Keratinocyte (primary cell): ENCODE results near the gene TAF4B. TPM values are rescaled to one million over a fixed set of nuclear protein-coding genes. Genes with fewer than 3 reads are reported as not detected.
"Not testable (repeated sequence)": the region's sequence is repeated elsewhere in the genome, so short reads cannot be mapped to it uniquely, and the experiment has no call there.

Source experiments
- DNase-seq: peaks from one replicate; pipeline ENCODE4 v3.0.0-alpha.2; 2011; ENCODE audit warnings: low read depth, missing footprints, low spot score
- FAIRE-seq: peaks from 2 replicates; lab custom pipeline; 2011; peaks lifted over from hg19 to GRCh38; lab: Jason Lieb, UNC
- H2AFZ ChIP-seq: 2 replicates; pipeline ENCODE4 v1.6.0; 2012; ENCODE audit warnings: low read length, control low read depth, inconsistent platforms; ENCODE audit not compliant: control insufficient read depth
- H3K27ac ChIP-seq: 2 replicates; pipeline ENCODE4 v1.5.1; 2011; ENCODE audit warnings: low read length; ENCODE audit not compliant: control insufficient read depth, insufficient read depth
- H3K27me3 ChIP-seq: 3 replicates; pipeline ENCODE4 v1.6.0; 2011; ENCODE audit warnings: low read length; ENCODE audit not compliant: control insufficient read depth, insufficient read depth; ENCODE audit errors: extremely low read depth
- H3K36me3 ChIP-seq, 2 experiments: 2 replicates in 1 of 2; 3 replicates in 1 of 2; pipeline ENCODE4 v1.5.1; 2011; ENCODE audit warnings: low read length in 2 of 2, mild to moderate bottlenecking in 1 of 2; ENCODE audit not compliant: control insufficient read depth in 2 of 2, insufficient read depth in 2 of 2; ENCODE audit errors: extremely low read depth in 1 of 2
- H3K4me1 ChIP-seq: 3 replicates; pipeline ENCODE4 v1.5.1; 2011; ENCODE audit warnings: low read length; ENCODE audit not compliant: control insufficient read depth, insufficient read depth; ENCODE audit errors: extremely low read depth
- H3K4me2 ChIP-seq: 3 replicates; pipeline ENCODE4 v1.6.0; 2011; ENCODE audit warnings: low read depth, low read length; ENCODE audit not compliant: control insufficient read depth, insufficient read depth; ENCODE audit errors: extremely low read depth
- H3K4me3 ChIP-seq, 3 experiments: fragments of 200-600 bp in 1 of 3; sonication (generic) in 1 of 3; 2 replicates in 2 of 3; 3 replicates in 1 of 3; pipeline ENCODE4 v1.5.1; 2011 to 2016; ENCODE audit warnings: low read length in 3 of 3, mild to moderate bottlenecking in 3 of 3, control low read depth in 2 of 3, inconsistent platforms in 1 of 3, low read depth in 1 of 3, mixed read lengths in 1 of 3, mixed run types in 1 of 3, moderate library complexity in 1 of 3; ENCODE audit not compliant: control insufficient read depth in 2 of 3, insufficient read depth in 2 of 3; ENCODE audit errors: extremely low read depth in 1 of 3
- H3K79me2 ChIP-seq: 2 replicates; pipeline ENCODE4 v1.6.0; 2012; ENCODE audit warnings: low read length; ENCODE audit not compliant: control insufficient read depth, insufficient read depth
- H3K9ac ChIP-seq: 3 replicates; pipeline ENCODE4 v1.6.0; 2011; ENCODE audit warnings: low read length; ENCODE audit not compliant: control insufficient read depth, insufficient read depth; ENCODE audit errors: extremely low read depth
- H3K9me1 ChIP-seq: 3 replicates; pipeline ENCODE4 v1.6.0; 2011; ENCODE audit warnings: low read length; ENCODE audit not compliant: control insufficient read depth, insufficient read depth; ENCODE audit errors: extremely low read depth
- H3K9me3 ChIP-seq: 2 replicates; pipeline ENCODE4 v1.5.1; 2012; ENCODE audit warnings: low read depth, low read length; ENCODE audit not compliant: control insufficient read depth
- H4K20me1 ChIP-seq: 3 replicates; pipeline ENCODE4 v1.6.0; 2011; ENCODE audit warnings: low read length; ENCODE audit not compliant: control insufficient read depth, insufficient read depth; ENCODE audit errors: extremely low read depth
- CTCF ChIP-seq, 3 experiments: IDR thresholded peaks in 1 of 3; conservative IDR thresholded peaks in 1 of 3; optimal IDR thresholded peaks in 1 of 3; 2 replicates in 2 of 3; 3 replicates in 1 of 3; pipeline versions ENCODE3 to v1.5.1; 2011; ENCODE audit warnings: low read length in 3 of 3, mild to moderate bottlenecking in 3 of 3, moderate library complexity in 2 of 3, control low read depth in 1 of 3, inconsistent platforms in 1 of 3; ENCODE audit not compliant: insufficient read depth in 2 of 3; ENCODE audit errors: extremely low read depth in 1 of 3
- EZH2 ChIP-seq: IDR thresholded peaks from one replicate; pipeline ENCODE4 v1.6.1; 2012; ENCODE audit warnings: inconsistent platforms, mild to moderate bottlenecking, low read length, moderate library complexity
- dilution Hi-C: fragments of 300-500 bp; cut with MboI; formaldehyde crosslinking; loops from one replicate; pipeline ENCODE4 v1.7.0; 2020; ENCODE audit warnings: low sequenced_read_pairs; ENCODE audit not compliant: extremely low pct_ligation_motif_present
- polyA plus RNA-seq, 5 experiments: library from polyadenylated mRNA; depleted of rRNA in 3 of 5; stranded (reverse) in 3 of 5; stranded (forward) in 1 of 5; unstranded in 1 of 5; fragments of >200 nt; gene quantifications; 1 replicate in 1 of 5; 2 replicates in 3 of 5; 3 replicates in 1 of 5; pipeline versions ENCODE4 v1.2.1 to v1.2.3, GENCODE V29; 2011 to 2012; ENCODE audit warnings: missing spikeins in 2 of 5, low read depth in 1 of 5, low replicate concordance in 1 of 5

TAF4B gene
- polyA plus RNA-seq, 1 donor (not counting 4 experiments of a cell fraction or from before 2014, with no cell fraction given) = 5.9 TPM

DNA sequence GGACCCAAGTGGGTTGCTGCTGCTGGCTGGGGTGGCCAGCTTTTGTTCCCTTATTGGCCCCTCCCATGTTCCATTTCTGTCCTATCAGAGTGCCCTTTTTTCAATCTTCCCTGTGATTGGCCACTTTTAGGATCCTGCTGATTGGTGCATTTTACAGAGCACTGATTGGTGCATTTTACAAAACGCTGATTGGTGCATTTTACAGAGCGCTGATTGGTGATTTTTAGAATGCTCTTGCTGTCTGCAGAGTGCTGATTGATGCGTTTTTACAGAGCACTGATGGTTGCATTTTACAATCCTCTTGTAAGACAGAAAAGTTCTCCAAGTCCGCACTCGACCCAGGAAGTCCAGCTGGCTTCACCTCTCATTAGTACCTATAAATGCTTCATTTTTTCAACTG is 19.2 kb downstream of the TAF4B start:
- H3K27me3 ChIP-seq, H3K27ac ChIP-seq, H3K9ac ChIP-seq, H3K79me2 ChIP-seq, H3K36me3 ChIP-seq, dilution Hi-C loops, H3K9me1 ChIP-seq, H3K9me3 ChIP-seq, H3K4me3 ChIP-seq, H4K20me1 ChIP-seq, DNase-seq, FAIRE-seq, H2AFZ ChIP-seq, H3K4me1 ChIP-seq, H3K4me2 ChIP-seq: not testable (repeated sequence)

DNA sequence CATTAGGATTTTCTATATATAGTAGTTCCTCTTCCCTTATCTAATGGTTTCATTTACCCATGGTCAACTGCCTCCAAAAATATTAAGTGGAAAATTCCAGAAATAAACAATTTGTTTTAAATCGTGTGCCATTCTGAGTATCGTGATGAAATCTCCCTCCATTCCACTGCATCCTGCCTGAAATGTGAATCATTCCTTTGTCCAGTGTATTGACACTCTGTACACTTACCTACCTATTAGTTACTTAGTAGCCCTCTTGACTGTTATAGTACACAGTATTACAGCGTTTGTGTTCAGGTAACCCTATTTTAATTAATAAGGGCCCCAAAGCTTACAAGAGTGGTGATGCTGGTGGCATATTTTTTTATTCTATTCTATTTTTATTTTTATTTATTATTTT is 26.2 kb downstream of the TAF4B start:
- Histone ChIP-seq H3K9ac (no peak overlapping the region), H3K9me1 (no peaks in the 10 kb centered on the region), H3K27me3 (no peaks in the 10 kb centered on the region), H3K4me3 (no peak overlapping the region), H3K27ac (no peak overlapping the region), H2AFZ (no peak overlapping the region), H3K4me1 (no peaks in the 10 kb centered on the region), H3K4me2 (no peak overlapping the region), H4K20me1 (no peaks in the 10 kb centered on the region), H3K36me3 (no peaks in the 10 kb centered on the region), H3K79me2 (peaks cover 2% of the 10 kb centered on the region), H3K9me3 (no peaks in the 10 kb centered on the region)
- TF ChIP-seq EZH2 = no peak
- no peak for TF ChIP-seq CTCF (optimal IDR thresholded peaks at IDR 0.05 in 1 of 3, IDR thresholded peaks at IDR 0.05 in 1 of 3, conservative IDR thresholded peaks at IDR 0.05 in 1 of 3; ENCODE audit: extremely low read depth in 1 of 3, insufficient read depth in 2 of 3, low read length in 3 of 3)
- dilution Hi-C loops = no loop called here
- FAIRE-seq (no peak), DNase-seq (no peak)

GRCh38 chr18:26254808-26255207 is 28.6 kb downstream of the TAF4B start:
- H4K20me1 ChIP-seq, H3K9ac ChIP-seq, H3K79me2 ChIP-seq, H3K27ac ChIP-seq, H3K27me3 ChIP-seq, H3K9me1 ChIP-seq, H3K4me3 ChIP-seq, H3K36me3 ChIP-seq, DNase-seq, H2AFZ ChIP-seq, H3K9me3 ChIP-seq, H3K4me2 ChIP-seq, H3K4me1 ChIP-seq, dilution Hi-C loops, FAIRE-seq: not testable (repeated sequence)
